Inflammatory macrophage treated with lipopolysaccharide for 1 hour (primary cell): ENCODE measurements around the gene CYTH3.
"Not testable (repeated sequence)": the region's sequence is repeated elsewhere in the genome, so short reads cannot be mapped to it uniquely, and the experiment has no call there.

ENCODE experiments used
- DNase-seq, 2 donors: peaks; one replicate each; pipeline ENCODE4 v3.0.0-alpha.2; 2020 to 2022

The CYTH3 gene

GRCh38 chr7:6256677-6257535 is 15.5 kb downstream of the CYTH3 start:
- peak; percentile 88 to 95 for DNase-seq

GRCh38 chr7:6256109-6256483 is 16.3 kb downstream of the CYTH3 start:
- no peak for DNase-seq

GRCh38 chr7:6254866-6255265 is 17.6 kb downstream of the CYTH3 start:
- DNase-seq = no peak

GRCh38 chr7:6252748-6253147 is 19.7 kb downstream of the CYTH3 start:
- DNase-seq = no peak

GRCh38 chr7:6252341-6252746 is 20.1 kb downstream of the CYTH3 start:
- no peak for DNase-seq

GRCh38 chr7:6251653-6252052 is 20.8 kb downstream of the CYTH3 start:
- no peak for DNase-seq

GRCh38 chr7:6250364-6250833 is 22.0 kb downstream of the CYTH3 start:
- no peak for DNase-seq

GRCh38 chr7:6249043-6249442 is 23.4 kb downstream of the CYTH3 start:
- DNase-seq = no peak

- peak in 1 of 2 donors; percentile 38 for DNase-seq
Observed at GRCh38 chr7:6248581-6248980, 23.8 kb downstream of the CYTH3 start.

GRCh38 chr7:6246251-6246917 is 26.0 kb downstream of the CYTH3 start:
- DNase-seq = no peak

GRCh38 chr7:6244021-6244420 is 28.4 kb downstream of the CYTH3 start:
- no peak for DNase-seq

GRCh38 chr7:6243168-6243567 is 29.3 kb downstream of the CYTH3 start:
- no peak for DNase-seq

GRCh38 chr7:6242561-6242960 is 29.9 kb downstream of the CYTH3 start:
- peak in 1 of 2 donors; percentile 12 for DNase-seq

- no peak for DNase-seq
Observed at GRCh38 chr7:6241607-6241973, 30.8 kb downstream of the CYTH3 start.

GRCh38 chr7:6238309-6238925 is 34.0 kb downstream of the CYTH3 start:
- no peak for DNase-seq

GRCh38 chr7:6237730-6238129 is 34.7 kb downstream of the CYTH3 start:
- DNase-seq = no peak

- no peak for DNase-seq
Observed at GRCh38 chr7:6237011-6237410, 35.4 kb downstream of the CYTH3 start.

GRCh38 chr7:6235029-6235871 is 37.2 kb downstream of the CYTH3 start:
- DNase-seq = no peak

- DNase-seq = no peak
Observed at GRCh38 chr7:6234384-6234783, 38.0 kb downstream of the CYTH3 start.

GRCh38 chr7:6232534-6232933 is 39.9 kb downstream of the CYTH3 start:
- DNase-seq = peak; percentile 69 to 77

- DNase-seq = peak; percentile 30 to 41
Observed at GRCh38 chr7:6232116-6232515, 40.3 kb downstream of the CYTH3 start.

GRCh38 chr7:6231184-6231583 is 41.2 kb downstream of the CYTH3 start:
- DNase-seq = no peak

GRCh38 chr7:6229284-6229683 is 43.1 kb downstream of the CYTH3 start:
- DNase-seq = not testable (repeated sequence)
